TTC549 (cell line): ENCODE data around the gene SLC25A34.

Experiments used
- FAIRE-seq: peaks from 2 replicates; lab custom pipeline; 2012; peaks lifted over from hg19 to GRCh38; lab: Jason Lieb, UNC

Gene SLC25A34

GRCh38 chr1:15714406-15715136 is 21.5 kb upstream of the SLC25A34 start:
- no peak for FAIRE-seq

- FAIRE-seq, result no peak
Measured at GRCh38 chr1:15717418-15718125, 18.5 kb upstream of the SLC25A34 start.

- no peak for FAIRE-seq
Measured at GRCh38 chr1:15718199-15718601, 17.9 kb upstream of the SLC25A34 start.

GRCh38 chr1:15719381-15720120 is 16.5 kb upstream of the SLC25A34 start:
- no peak for FAIRE-seq

GRCh38 chr1:15720861-15721260 is 15.2 kb upstream of the SLC25A34 start:
- no peak for FAIRE-seq

- FAIRE-seq, result no peak
Measured at GRCh38 chr1:15722411-15722810, 13.6 kb upstream of the SLC25A34 start.

- no peak for FAIRE-seq
Measured at GRCh38 chr1:15722836-15723532, 13.1 kb upstream of the SLC25A34 start.

GRCh38 chr1:15723631-15724246 is 12.3 kb upstream of the SLC25A34 start:
- FAIRE-seq, result no peak

- no peak for FAIRE-seq
Measured at GRCh38 chr1:15724949-15725880, 10.8 kb upstream of the SLC25A34 start.

- no peak for FAIRE-seq
Measured at GRCh38 chr1:15726508-15726907, 9.6 kb upstream of the SLC25A34 start.

- FAIRE-seq, result no peak
Measured at GRCh38 chr1:15727021-15727420, 9.0 kb upstream of the SLC25A34 start.

- FAIRE-seq, result no peak
Measured at GRCh38 chr1:15727424-15727823, 8.6 kb upstream of the SLC25A34 start.

GRCh38 chr1:15727866-15728534 is 8.1 kb upstream of the SLC25A34 start:
- no peak for FAIRE-seq

- FAIRE-seq, result no peak
Measured at GRCh38 chr1:15728937-15729657, 7.0 kb upstream of the SLC25A34 start.

- FAIRE-seq, result no peak
Measured at GRCh38 chr1:15730423-15730822, 5.6 kb upstream of the SLC25A34 start.

GRCh38 chr1:15730936-15731335 is 5.1 kb upstream of the SLC25A34 start:
- FAIRE-seq, result no peak

- FAIRE-seq, result no peak
Measured at GRCh38 chr1:15731735-15732685, 4.0 kb upstream of the SLC25A34 start.

- FAIRE-seq, result no peak
Measured at GRCh38 chr1:15732686-15733081, 3.4 kb upstream of the SLC25A34 start.
